ENCODE data around the gene VAT1. TPM values are rescaled to one million over a fixed set of nuclear protein-coding genes. Genes with fewer than 3 reads are reported as not detected.

Gene VAT1
- polyA plus RNA-seq, 1 donor from 2014 or later: 151 TPM

DNA sequence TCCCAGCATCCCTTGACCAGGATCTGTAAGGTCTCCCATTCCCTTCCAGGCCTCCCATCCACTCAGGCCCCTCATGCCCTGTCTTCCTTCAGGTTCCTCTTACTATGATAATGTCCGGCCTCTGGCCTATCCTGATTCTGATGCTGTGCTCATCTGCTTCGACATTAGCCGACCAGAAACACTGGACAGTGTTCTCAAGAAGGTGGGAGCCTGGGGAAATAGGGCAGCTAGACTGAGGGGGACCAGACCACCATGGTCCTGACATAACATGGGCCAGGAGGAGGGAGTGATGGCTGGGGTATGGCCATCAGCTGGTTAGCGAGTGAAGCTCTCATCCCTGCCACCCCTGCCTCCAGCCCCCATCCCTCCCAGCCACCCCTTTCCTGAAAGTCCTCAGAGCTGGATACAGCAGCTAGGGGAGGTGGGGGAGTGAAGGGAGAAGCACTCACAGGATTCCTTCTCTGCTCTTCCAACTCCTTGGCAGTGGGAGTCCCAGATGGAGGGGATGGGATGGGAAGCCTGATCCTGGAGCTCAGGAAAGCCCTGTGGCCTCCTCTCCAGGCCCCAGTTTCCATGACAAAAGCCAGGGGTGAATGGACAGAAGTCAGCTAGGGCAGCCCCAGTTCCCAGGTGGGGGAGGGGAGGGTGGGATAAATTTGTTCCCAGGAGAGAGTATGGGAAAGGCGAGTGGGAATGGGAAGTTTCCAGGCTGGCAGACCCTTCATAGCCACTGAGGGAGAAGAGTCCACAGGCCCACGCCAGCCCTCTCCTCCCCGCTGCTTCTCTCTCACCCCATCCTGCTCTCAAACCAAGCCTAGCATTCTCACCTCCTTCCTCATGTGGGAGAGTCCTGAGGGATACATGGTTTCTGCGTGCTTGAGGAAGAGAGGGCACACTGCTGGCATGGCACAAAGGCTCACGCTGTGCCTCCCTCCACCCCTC is 5.2 kb upstream of the VAT1 start:
- Histone ChIP-seq H4K20me1 (ENCODE audit: insufficient read depth) (no peaks in the 10 kb centered on the region), H3K4me3 (ENCODE audit: low read length) (no peak overlapping the region), H3K9me2 (ENCODE audit: insufficient read depth, low read length) (no peaks in the 10 kb centered on the region), H3K9me3 (ENCODE audit: low read length) (no peaks in the 10 kb centered on the region), H3K27ac (ENCODE audit: low read length) (no peak overlapping the region), H3K27me3 (ENCODE audit: insufficient read depth, low read depth, low read length) (no peaks in the 10 kb centered on the region), H3K36me3 (ENCODE audit: insufficient read depth, low read length) (no peaks in the 10 kb centered on the region), H3K9ac (ENCODE audit: low read length) (no peak overlapping the region), H2AFZ (ENCODE audit: low read depth, low read length) (no peak overlapping the region), H3K4me2 (ENCODE audit: low read length) (no peak overlapping the region), H3K79me2 (replicated peaks; ENCODE audit: insufficient read depth, low read length) (peaks cover 12% of the 10 kb centered on the region), H3F3A (ENCODE audit: insufficient read depth, low read length, poor library complexity, severe bottlenecking) (no peaks in the 10 kb centered on the region)
- TF ChIP-seq TAF1 (IDR thresholded peaks at IDR 0.05; ENCODE audit: low read depth): no peak
- TF ChIP-seq MXI1 (conservative IDR thresholded peaks at IDR 0.05; ENCODE audit: poor library complexity, severe bottlenecking): no peak
- TF ChIP-seq EP300 (conservative IDR thresholded peaks at IDR 0.05; ENCODE audit: poor library complexity, severe bottlenecking): no peak
- TF ChIP-seq EZH2 (IDR thresholded peaks at IDR 0.05; ENCODE audit: borderline replicate concordance, insufficient read depth, low read length, poor library complexity, severe bottlenecking): no peak
- TF ChIP-seq, protein P1, sequence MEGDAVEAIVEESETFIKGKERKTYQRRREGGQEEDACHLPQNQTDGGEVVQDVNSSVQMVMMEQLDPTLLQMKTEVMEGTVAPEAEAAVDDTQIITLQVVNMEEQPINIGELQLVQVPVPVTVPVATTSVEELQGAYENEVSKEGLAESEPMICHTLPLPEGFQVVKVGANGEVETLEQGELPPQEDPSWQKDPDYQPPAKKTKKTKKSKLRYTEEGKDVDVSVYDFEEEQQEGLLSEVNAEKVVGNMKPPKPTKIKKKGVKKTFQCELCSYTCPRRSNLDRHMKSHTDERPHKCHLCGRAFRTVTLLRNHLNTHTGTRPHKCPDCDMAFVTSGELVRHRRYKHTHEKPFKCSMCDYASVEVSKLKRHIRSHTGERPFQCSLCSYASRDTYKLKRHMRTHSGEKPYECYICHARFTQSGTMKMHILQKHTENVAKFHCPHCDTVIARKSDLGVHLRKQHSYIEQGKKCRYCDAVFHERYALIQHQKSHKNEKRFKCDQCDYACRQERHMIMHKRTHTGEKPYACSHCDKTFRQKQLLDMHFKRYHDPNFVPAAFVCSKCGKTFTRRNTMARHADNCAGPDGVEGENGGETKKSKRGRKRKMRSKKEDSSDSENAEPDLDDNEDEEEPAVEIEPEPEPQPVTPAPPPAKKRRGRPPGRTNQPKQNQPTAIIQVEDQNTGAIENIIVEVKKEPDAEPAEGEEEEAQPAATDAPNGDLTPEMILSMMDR (IDR thresholded peaks at IDR 0.05; ENCODE audit: poor library complexity, severe bottlenecking): no peak
- no peak for TF ChIP-seq POLR2AphosphoS5 (IDR thresholded peaks at IDR 0.05)
- TF ChIP-seq RAD21 (conservative IDR thresholded peaks at IDR 0.05): no peak
- no peak for TF ChIP-seq SMC3 (conservative IDR thresholded peaks at IDR 0.05; ENCODE audit: poor library complexity)
- TF ChIP-seq, protein P2, sequence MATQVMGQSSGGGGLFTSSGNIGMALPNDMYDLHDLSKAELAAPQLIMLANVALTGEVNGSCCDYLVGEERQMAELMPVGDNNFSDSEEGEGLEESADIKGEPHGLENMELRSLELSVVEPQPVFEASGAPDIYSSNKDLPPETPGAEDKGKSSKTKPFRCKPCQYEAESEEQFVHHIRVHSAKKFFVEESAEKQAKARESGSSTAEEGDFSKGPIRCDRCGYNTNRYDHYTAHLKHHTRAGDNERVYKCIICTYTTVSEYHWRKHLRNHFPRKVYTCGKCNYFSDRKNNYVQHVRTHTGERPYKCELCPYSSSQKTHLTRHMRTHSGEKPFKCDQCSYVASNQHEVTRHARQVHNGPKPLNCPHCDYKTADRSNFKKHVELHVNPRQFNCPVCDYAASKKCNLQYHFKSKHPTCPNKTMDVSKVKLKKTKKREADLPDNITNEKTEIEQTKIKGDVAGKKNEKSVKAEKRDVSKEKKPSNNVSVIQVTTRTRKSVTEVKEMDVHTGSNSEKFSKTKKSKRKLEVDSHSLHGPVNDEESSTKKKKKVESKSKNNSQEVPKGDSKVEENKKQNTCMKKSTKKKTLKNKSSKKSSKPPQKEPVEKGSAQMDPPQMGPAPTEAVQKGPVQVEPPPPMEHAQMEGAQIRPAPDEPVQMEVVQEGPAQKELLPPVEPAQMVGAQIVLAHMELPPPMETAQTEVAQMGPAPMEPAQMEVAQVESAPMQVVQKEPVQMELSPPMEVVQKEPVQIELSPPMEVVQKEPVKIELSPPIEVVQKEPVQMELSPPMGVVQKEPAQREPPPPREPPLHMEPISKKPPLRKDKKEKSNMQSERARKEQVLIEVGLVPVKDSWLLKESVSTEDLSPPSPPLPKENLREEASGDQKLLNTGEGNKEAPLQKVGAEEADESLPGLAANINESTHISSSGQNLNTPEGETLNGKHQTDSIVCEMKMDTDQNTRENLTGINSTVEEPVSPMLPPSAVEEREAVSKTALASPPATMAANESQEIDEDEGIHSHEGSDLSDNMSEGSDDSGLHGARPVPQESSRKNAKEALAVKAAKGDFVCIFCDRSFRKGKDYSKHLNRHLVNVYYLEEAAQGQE (IDR thresholded peaks at IDR 0.05; ENCODE audit: borderline replicate concordance): no peak

DNA sequence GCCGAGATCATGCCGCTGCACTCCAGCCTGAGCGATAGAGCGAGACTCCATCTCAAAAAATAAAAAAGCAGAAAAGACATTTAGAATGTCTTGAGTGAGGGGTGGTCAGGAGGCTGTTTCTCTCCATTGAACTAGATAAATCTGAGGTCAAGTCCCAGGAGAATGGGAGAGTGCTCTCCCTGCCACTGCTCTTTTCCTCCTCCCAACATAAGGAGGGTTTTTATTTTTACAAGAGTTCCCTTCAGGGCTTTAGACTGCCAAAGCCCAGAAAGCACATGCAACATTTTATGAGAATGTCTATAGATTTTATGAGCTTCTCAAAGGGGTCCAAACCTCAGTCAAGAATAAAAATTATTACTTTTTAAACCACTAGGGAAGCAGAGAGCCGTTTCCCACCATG is 4.4 kb upstream of the VAT1 start:
- Histone ChIP-seq H2AFZ (ENCODE audit: low read depth, low read length) (no peak overlapping the region), H3K9me3 (ENCODE audit: low read length) (no peaks in the 10 kb centered on the region), H3K4me2 (ENCODE audit: low read length) (no peak overlapping the region), H3K9ac (ENCODE audit: low read length) (no peak overlapping the region), H3K27me3 (ENCODE audit: insufficient read depth, low read depth, low read length) (no peaks in the 10 kb centered on the region), H3K9me2 (ENCODE audit: insufficient read depth, low read length) (no peaks in the 10 kb centered on the region), H4K20me1 (ENCODE audit: insufficient read depth) (no peaks in the 10 kb centered on the region), H3F3A (ENCODE audit: insufficient read depth, low read length, poor library complexity, severe bottlenecking) (no peaks in the 10 kb centered on the region), H3K79me2 (replicated peaks; ENCODE audit: insufficient read depth, low read length) (peaks cover 19% of the 10 kb centered on the region), H3K27ac (ENCODE audit: low read length) (no peak overlapping the region), H3K4me3 (ENCODE audit: low read length) (peak overlapping the region; percentile 83), H3K36me3 (ENCODE audit: insufficient read depth, low read length) (no peaks in the 10 kb centered on the region)
- TF ChIP-seq, protein P2 (IDR thresholded peaks at IDR 0.05; ENCODE audit: borderline replicate concordance): no peak
- TF ChIP-seq EP300 (conservative IDR thresholded peaks at IDR 0.05; ENCODE audit: poor library complexity, severe bottlenecking) (no peak), EZH2 (IDR thresholded peaks at IDR 0.05; ENCODE audit: borderline replicate concordance, insufficient read depth, low read length, poor library complexity, severe bottlenecking) (no peak), SMC3 (conservative IDR thresholded peaks at IDR 0.05; ENCODE audit: poor library complexity) (no peak)

All from neural cell (in vitro differentiated cells).